Mesendoderm (in vitro differentiated cells): Measurements from ENCODE around the gene ST3GAL6.

Experiments
- DNase-seq: peaks from one replicate; pipeline ENCODE4 v3.0.0; 2013
- H2AK5ac ChIP-seq: 2 replicates; pipeline ENCODE4 v1.6.1; 2013; ENCODE audit warnings: low read length, inconsistent platforms
- H2BK120ac ChIP-seq: 2 replicates; pipeline ENCODE4 v1.6.1; 2013; ENCODE audit warnings: low read depth, mild to moderate bottlenecking, low read length, moderate library complexity, mixed read lengths
- H2BK15ac ChIP-seq: replicated peaks from 2 replicates; pipeline ENCODE4 v1.6.1; 2013; ENCODE audit warnings: low read depth, mild to moderate bottlenecking, moderate library complexity
- H2BK5ac ChIP-seq: 2 replicates; pipeline ENCODE4 v1.6.1; 2013; ENCODE audit warnings: low read length, inconsistent platforms
- H3K18ac ChIP-seq: 2 replicates; pipeline ENCODE4 v1.6.1; 2013; ENCODE audit warnings: mild to moderate bottlenecking, low read length, mixed read lengths
- H3K23ac ChIP-seq: one replicate; pipeline ENCODE4 v1.6.1; 2013; ENCODE audit warnings: low read length
- H3K27ac ChIP-seq: 2 replicates; pipeline ENCODE4 v1.5.1; 2013; ENCODE audit warnings: low read depth, mild to moderate bottlenecking, inconsistent platforms, low read length, moderate library complexity
- H3K27me3 ChIP-seq: 2 replicates; pipeline ENCODE4 v1.6.1; 2013; ENCODE audit warnings: low read length, control low read depth, mild to moderate bottlenecking, inconsistent platforms; ENCODE audit not compliant: insufficient read depth, poor library complexity
- H3K36me3 ChIP-seq: 2 replicates; pipeline ENCODE4 v1.6.1; 2013; ENCODE audit warnings: low read length, inconsistent platforms; ENCODE audit not compliant: control insufficient read depth, insufficient read depth
- H3K4ac ChIP-seq: one replicate; pipeline ENCODE4 v1.6.1; 2013; ENCODE audit warnings: low read depth, mild to moderate bottlenecking, low read length, moderate library complexity
- H3K4me1 ChIP-seq: 2 replicates; pipeline ENCODE4 v1.6.1; 2013; ENCODE audit warnings: low read depth, low read length, inconsistent platforms; ENCODE audit not compliant: control insufficient read depth
- H3K4me2 ChIP-seq: 2 replicates; pipeline ENCODE4 v1.6.1; 2013; ENCODE audit warnings: low read length
- H3K4me3 ChIP-seq: 2 replicates; pipeline ENCODE4 v1.5.1; 2013; ENCODE audit warnings: mild to moderate bottlenecking, low read length
- H3K56ac ChIP-seq: one replicate; pipeline ENCODE4 v1.6.1; 2013; ENCODE audit warnings: low read length
- H3K79me1 ChIP-seq: 2 replicates; pipeline ENCODE4 v1.6.1; 2013; ENCODE audit warnings: low read length, inconsistent platforms
- H3K79me2 ChIP-seq: 2 replicates; pipeline ENCODE4 v1.6.1; 2013; ENCODE audit warnings: mild to moderate bottlenecking, low read length; ENCODE audit not compliant: control insufficient read depth, insufficient read depth
- H3K9ac ChIP-seq: 2 replicates; pipeline ENCODE4 v1.6.1; 2013; ENCODE audit warnings: low read length, inconsistent platforms
- H4K5ac ChIP-seq: one replicate; pipeline ENCODE4 v1.6.1; 2013; ENCODE audit warnings: low read length
- H4K8ac ChIP-seq: one replicate; pipeline ENCODE4 v1.6.1; 2013; ENCODE audit warnings: low read depth, mild to moderate bottlenecking, control low read depth, low read length, moderate library complexity
- WGBS: extraction: QIAGEN DNeasy Blood & Tissue Kit; methylation state at CpG from one replicate; pipeline ENCODE4 v1.1.7; 2013; ENCODE audit warnings: low lambda C conversion rate, missing lambda C conversion rate; ENCODE audit not compliant: insufficient coverage; ENCODE audit errors: extremely low coverage; 5-methylcytosine and 5-hydroxymethylcytosine counted together

ST3GAL6 gene

GRCh38 chr3:98741121-98741716 is 21.9 kb upstream of the ST3GAL6 start:
- H3K9ac ChIP-seq = no peak overlapping the region
- H2BK15ac ChIP-seq = no peak overlapping the region
- no peak overlapping the region for H4K5ac ChIP-seq
- no CpG with 5 or more reads among the region's 5 CpGs for WGBS
- H3K4me2 ChIP-seq = no peak overlapping the region
- H3K79me1 ChIP-seq = peaks cover 3% of the 10 kb centered on the region
- no peak overlapping the region for H3K56ac ChIP-seq
- no peak overlapping the region for H3K18ac ChIP-seq
- H4K8ac ChIP-seq = no peak overlapping the region
- DNase-seq = peak; percentile 82
- H3K4me3 ChIP-seq = no peak overlapping the region
- H3K36me3 ChIP-seq = no peaks in the 10 kb centered on the region
- no peaks in the 10 kb centered on the region for H3K27me3 ChIP-seq
- H3K27ac ChIP-seq = no peak overlapping the region
- H2BK5ac ChIP-seq = no peak overlapping the region
- no peak overlapping the region for H2BK120ac ChIP-seq
- H3K23ac ChIP-seq = no peak overlapping the region
- H2AK5ac ChIP-seq = no peak overlapping the region
- no peaks in the 10 kb centered on the region for H3K79me2 ChIP-seq
- H3K4ac ChIP-seq = no peak overlapping the region
- peaks cover 2% of the 10 kb centered on the region for H3K4me1 ChIP-seq

GRCh38 chr3:98743071-98743470 is 20.1 kb upstream of the ST3GAL6 start:
- Histone ChIP-seq H4K8ac (no peak overlapping the region), H3K4me2 (no peak overlapping the region), H2BK120ac (no peak overlapping the region), H3K27me3 (no peaks in the 10 kb centered on the region), H3K36me3 (no peaks in the 10 kb centered on the region), H3K4me3 (no peak overlapping the region), H3K79me1 (no peaks in the 10 kb centered on the region), H3K56ac (no peak overlapping the region), H2BK15ac (no peak overlapping the region), H3K23ac (no peak overlapping the region), H3K27ac (no peak overlapping the region), H3K4ac (no peak overlapping the region), H2AK5ac (no peak overlapping the region), H4K5ac (no peak overlapping the region), H2BK5ac (no peak overlapping the region), H3K4me1 (peaks cover 2% of the 10 kb centered on the region), H3K9ac (no peak overlapping the region), H3K79me2 (no peaks in the 10 kb centered on the region), H3K18ac (no peak overlapping the region)
- no peak for DNase-seq
- no CpG with 5 or more reads among the region's 5 CpGs for WGBS

GRCh38 chr3:98744283-98744682 is 18.9 kb upstream of the ST3GAL6 start:
- no peaks in the 10 kb centered on the region for H3K79me2 ChIP-seq
- no peak overlapping the region for H3K9ac ChIP-seq
- H2BK5ac ChIP-seq = no peak overlapping the region

GRCh38 chr3:98745718-98746117 is 17.4 kb upstream of the ST3GAL6 start:
- peaks cover 2% of the 10 kb centered on the region for H3K4me1 ChIP-seq
- H3K27me3 ChIP-seq = no peaks in the 10 kb centered on the region
- no peak overlapping the region for H3K23ac ChIP-seq
- H3K79me1 ChIP-seq = no peaks in the 10 kb centered on the region
- H3K79me2 ChIP-seq = no peaks in the 10 kb centered on the region
- no CpG with 5 or more reads among the region's 1 CpG for WGBS
- no peak overlapping the region for H3K9ac ChIP-seq
- no peak overlapping the region for H4K5ac ChIP-seq
- H3K4me2 ChIP-seq = no peak overlapping the region
- no peak overlapping the region for H3K27ac ChIP-seq
- H2BK120ac ChIP-seq = no peak overlapping the region
- H2BK5ac ChIP-seq = no peak overlapping the region
- H4K8ac ChIP-seq = no peak overlapping the region
- H2BK15ac ChIP-seq = no peak overlapping the region
- DNase-seq = no peak
- H3K36me3 ChIP-seq = no peaks in the 10 kb centered on the region
- H2AK5ac ChIP-seq = no peak overlapping the region
- no peak overlapping the region for H3K18ac ChIP-seq
- no peak overlapping the region for H3K56ac ChIP-seq
- no peak overlapping the region for H3K4me3 ChIP-seq
- H3K4ac ChIP-seq = no peak overlapping the region

More at GRCh38 chr3:98744283-98744682, 18.9 kb upstream of the ST3GAL6 start:
- peak overlapping the region; percentile 76 for H3K23ac ChIP-seq
- DNase-seq = no peak
- H2AK5ac ChIP-seq = no peak overlapping the region
- H3K27ac ChIP-seq = no peak overlapping the region
- H3K27me3 ChIP-seq = no peaks in the 10 kb centered on the region
- H3K4me3 ChIP-seq = no peak overlapping the region
- no peak overlapping the region for H3K4me2 ChIP-seq
- no peak overlapping the region for H4K5ac ChIP-seq
- H3K36me3 ChIP-seq = no peaks in the 10 kb centered on the region
- peaks cover 2% of the 10 kb centered on the region for H3K4me1 ChIP-seq
- H3K18ac ChIP-seq = no peak overlapping the region
- no peak overlapping the region for H3K56ac ChIP-seq
- no peaks in the 10 kb centered on the region for H3K79me1 ChIP-seq
- H4K8ac ChIP-seq = no peak overlapping the region
- no peak overlapping the region for H2BK15ac ChIP-seq
- no peak overlapping the region for H3K4ac ChIP-seq
- H2BK120ac ChIP-seq = no peak overlapping the region

- no peak overlapping the region for H3K4me3 ChIP-seq
- H3K56ac ChIP-seq = no peak overlapping the region
- no peaks in the 10 kb centered on the region for H3K79me1 ChIP-seq
- H3K4me2 ChIP-seq = no peak overlapping the region
- H4K5ac ChIP-seq = no peak overlapping the region
- no peak overlapping the region for H2AK5ac ChIP-seq
- no CpG with 5 or more reads among the region's 4 CpGs for WGBS
- H2BK120ac ChIP-seq = no peak overlapping the region
- H3K4me1 ChIP-seq = peaks cover 2% of the 10 kb centered on the region
- no peaks in the 10 kb centered on the region for H3K79me2 ChIP-seq
- no peak overlapping the region for H3K27ac ChIP-seq
- H3K36me3 ChIP-seq = no peaks in the 10 kb centered on the region
- H2BK5ac ChIP-seq = no peak overlapping the region
- no peak overlapping the region for H4K8ac ChIP-seq
- no peak overlapping the region for H3K18ac ChIP-seq
- H2BK15ac ChIP-seq = no peak overlapping the region
- H3K4ac ChIP-seq = no peak overlapping the region
- no peak overlapping the region for H3K23ac ChIP-seq
- DNase-seq = no peak
- no peak overlapping the region for H3K9ac ChIP-seq
- H3K27me3 ChIP-seq = no peaks in the 10 kb centered on the region
These were observed 17.0 kb upstream of the ST3GAL6 start for GRCh38 chr3:98746122-98746521.

GRCh38 chr3:98746882-98747281 is 16.3 kb upstream of the ST3GAL6 start:
- H3K4me3 ChIP-seq = no peak overlapping the region
- H3K18ac ChIP-seq = no peak overlapping the region
- H2BK120ac ChIP-seq = no peak overlapping the region
- H3K23ac ChIP-seq = no peak overlapping the region
- no peak overlapping the region for H3K27ac ChIP-seq
- H2BK5ac ChIP-seq = no peak overlapping the region
- no CpG with 5 or more reads among the region's 4 CpGs for WGBS
- DNase-seq = peak; percentile 54
- no peaks in the 10 kb centered on the region for H3K79me2 ChIP-seq
- no peaks in the 10 kb centered on the region for H3K36me3 ChIP-seq
- H4K5ac ChIP-seq = no peak overlapping the region
- no peak overlapping the region for H2BK15ac ChIP-seq
- H2AK5ac ChIP-seq = no peak overlapping the region
- no peaks in the 10 kb centered on the region for H3K27me3 ChIP-seq
- H3K9ac ChIP-seq = no peak overlapping the region
- H3K4me2 ChIP-seq = no peak overlapping the region
- H3K79me1 ChIP-seq = no peaks in the 10 kb centered on the region
- H4K8ac ChIP-seq = no peak overlapping the region
- H3K4ac ChIP-seq = no peak overlapping the region
- no peaks in the 10 kb centered on the region for H3K4me1 ChIP-seq
- H3K56ac ChIP-seq = no peak overlapping the region
